BE2C (cell line): ENCODE data around the gene TRIM72.

Experiments used
- DNase-seq: peaks from one replicate; pipeline ENCODE4 v3.0.0-alpha.2; 2020
- H3K27me3 ChIP-seq: fragments of 250-450 bp; sonication (Bioruptor Pico); 2 replicates; pipeline ENCODE4 v1.5.1; 2020; ENCODE audit warnings: mild to moderate bottlenecking
- H3K36me3 ChIP-seq: fragments of 250-450 bp; sonication (Bioruptor Pico); 2 replicates; pipeline ENCODE4 v1.5.1; 2020; ENCODE audit warnings: mild to moderate bottlenecking
- H3K4me1 ChIP-seq: fragments of 250-450 bp; sonication (Bioruptor Pico); 2 replicates; pipeline ENCODE4 v1.5.1; 2020
- H3K4me3 ChIP-seq: 2 replicates; pipeline ENCODE4 v1.5.1; 2011; ENCODE audit warnings: low read depth, low read length
- H3K9me3 ChIP-seq: fragments of 250-450 bp; sonication (Bioruptor Pico); 2 replicates; pipeline ENCODE4 v1.5.1; 2020
- CTCF ChIP-seq: IDR thresholded peaks from 2 replicates; pipeline ENCODE4 v1.5.1; 2012; ENCODE audit warnings: mild to moderate bottlenecking, low read depth, low read length

The TRIM72 gene

GRCh38 chr16:31213342-31213741 lies 577 bp upstream of the TRIM72 start:
- Histone ChIP-seq H3K27me3 (peaks cover 75% of the 10 kb centered on the region), H3K36me3 (no peaks in the 10 kb centered on the region), H3K4me1 (no peaks in the 10 kb centered on the region), H3K9me3 (no peaks in the 10 kb centered on the region), H3K4me3 (no peak overlapping the region)
- no peak for DNase-seq
- TF ChIP-seq CTCF: no peak

- Histone ChIP-seq H3K4me3 (peak overlapping the region; percentile 24), H3K9me3 (no peaks in the 10 kb centered on the region), H3K4me1 (no peaks in the 10 kb centered on the region), H3K36me3 (no peaks in the 10 kb centered on the region), H3K27me3 (peaks cover 83% of the 10 kb centered on the region)
- DNase-seq: no peak
- TF ChIP-seq CTCF: no peak
These were observed 878 bp downstream of the TRIM72 start for GRCh38 chr16:31214708-31215286.

GRCh38 chr16:31215287-31216162 lies 1.6 kb downstream of the TRIM72 start:
- peak; percentile 51 for DNase-seq
- peaks cover 79% of the 10 kb centered on the region for H3K27me3 ChIP-seq
- no peaks in the 10 kb centered on the region for H3K4me1 ChIP-seq
- no peaks in the 10 kb centered on the region for H3K36me3 ChIP-seq
- TF ChIP-seq CTCF: no peak
- no peaks in the 10 kb centered on the region for H3K9me3 ChIP-seq
- peak overlapping the region; percentile 24 for H3K4me3 ChIP-seq

GRCh38 chr16:31216422-31217135 lies 2.7 kb downstream of the TRIM72 start, which contains the start of gene PYDC1:
TSS of gene PYDC1 (minus strand) at chr16:31217135. CDS start at chr16:31217028, 107 bp downstream.
- no peaks in the 10 kb centered on the region for H3K4me1 ChIP-seq
- no peak for TF ChIP-seq CTCF
- H3K36me3 ChIP-seq: no peaks in the 10 kb centered on the region
- no peak within 1 kb of the TSS for H3K4me3 ChIP-seq
- no peak for DNase-seq
- no peaks in the 10 kb centered on the region for H3K9me3 ChIP-seq
- peaks cover 78% of the 10 kb centered on the region for H3K27me3 ChIP-seq

GRCh38 chr16:31217136-31217530 lies 3.2 kb downstream of the TRIM72 start:
- H3K4me1 ChIP-seq: no peaks in the 10 kb centered on the region
- peaks cover 74% of the 10 kb centered on the region for H3K27me3 ChIP-seq
- no peaks in the 10 kb centered on the region for H3K36me3 ChIP-seq
- TF ChIP-seq CTCF: no peak
- DNase-seq: no peak
- H3K4me3 ChIP-seq: no peak overlapping the region
- H3K9me3 ChIP-seq: no peaks in the 10 kb centered on the region
